ENCODE measurements around the gene BCAS1. TPM values are rescaled to one million over a fixed set of nuclear protein-coding genes. Genes with fewer than 3 reads are reported as not detected.

The BCAS1 gene
- total RNA-seq, 1 donor from 2014 or later: 0.04 TPM

- TF ChIP-seq CTCF (IDR thresholded peaks at IDR 0.05; ENCODE audit: insufficient read depth, low read length, poor library complexity, severe bottlenecking): peak; percentile 85
- H3K27me3 ChIP-seq (ENCODE audit: control insufficient read depth, insufficient read depth, low read length): no peaks in the 10 kb centered on the region
- H3K4me3 ChIP-seq (ENCODE audit: low read depth, low read length): peak overlapping the region; percentile 37
- H3K36me3 ChIP-seq (ENCODE audit: control insufficient read depth, insufficient read depth, low read length): no peaks in the 10 kb centered on the region
- DNase-seq (ENCODE audit: low read depth): peak; percentile 70
These were observed 154.8 kb downstream of the BCAS1 start for GRCh38 chr20:53915446-53916172.

GRCh38 chr20:53914781-53915445 lies 155.5 kb downstream of the BCAS1 start:
- peak overlapping the region; percentile 37 for H3K4me3 ChIP-seq (ENCODE audit: low read depth, low read length)

GRCh38 chr20:53914091-53914780 lies 156.2 kb downstream of the BCAS1 start:
- no peak for DNase-seq (ENCODE audit: low read depth)
- no peak for TF ChIP-seq CTCF (IDR thresholded peaks at IDR 0.05; ENCODE audit: insufficient read depth, low read length, poor library complexity, severe bottlenecking)
- Histone ChIP-seq H3K36me3 (ENCODE audit: control insufficient read depth, insufficient read depth, low read length) (no peaks in the 10 kb centered on the region), H3K4me3 (ENCODE audit: low read depth, low read length) (no peak overlapping the region), H3K27me3 (ENCODE audit: control insufficient read depth, insufficient read depth, low read length) (no peaks in the 10 kb centered on the region)

More at GRCh38 chr20:53914781-53915445, 155.5 kb downstream of the BCAS1 start:
- DNase-seq (ENCODE audit: low read depth): no peak
- peak; percentile 5 for TF ChIP-seq CTCF (IDR thresholded peaks at IDR 0.05; ENCODE audit: insufficient read depth, low read length, poor library complexity, severe bottlenecking)
- Histone ChIP-seq H3K27me3 (ENCODE audit: control insufficient read depth, insufficient read depth, low read length) (no peaks in the 10 kb centered on the region), H3K36me3 (ENCODE audit: control insufficient read depth, insufficient read depth, low read length) (no peaks in the 10 kb centered on the region)

- no peak for DNase-seq (ENCODE audit: low read depth)
- H3K36me3 ChIP-seq (ENCODE audit: control insufficient read depth, insufficient read depth, low read length): no peaks in the 10 kb centered on the region
- TF ChIP-seq CTCF (IDR thresholded peaks at IDR 0.05; ENCODE audit: insufficient read depth, low read length, poor library complexity, severe bottlenecking): no peak
- H3K27me3 ChIP-seq (ENCODE audit: control insufficient read depth, insufficient read depth, low read length): no peaks in the 10 kb centered on the region
- H3K4me3 ChIP-seq (ENCODE audit: low read depth, low read length): no peak overlapping the region
These were observed 159.1 kb downstream of the BCAS1 start for GRCh38 chr20:53911301-53911700.

GRCh38 chr20:53910351-53911002 lies 159.9 kb downstream of the BCAS1 start:
- Histone ChIP-seq H3K36me3 (ENCODE audit: control insufficient read depth, insufficient read depth, low read length) (no peaks in the 10 kb centered on the region), H3K4me3 (ENCODE audit: low read depth, low read length) (no peak overlapping the region), H3K27me3 (ENCODE audit: control insufficient read depth, insufficient read depth, low read length) (no peaks in the 10 kb centered on the region)
- no peak for TF ChIP-seq CTCF (IDR thresholded peaks at IDR 0.05; ENCODE audit: insufficient read depth, low read length, poor library complexity, severe bottlenecking)
- no peak for DNase-seq (ENCODE audit: low read depth)

Measured in kidney epithelial cell (primary cell).